GM10847 (cell line): ENCODE data around the gene TMEM232.

Source experiments
- POLR2A ChIP-seq: IDR thresholded peaks from 2 replicates; pipeline ENCODE4 v1.6.1; 2011; ENCODE audit not compliant: insufficient read length; ENCODE audit errors: extremely low read depth

TMEM232 gene

GRCh38 chr5:110726249-110727024 lies at the start of gene TMEM232:
Gene TMEM232 (minus strand): TSS chr5:110726671. CDS start chr5:110667352, 59,319 bp downstream.
- no peak for TF ChIP-seq POLR2A

DNA sequence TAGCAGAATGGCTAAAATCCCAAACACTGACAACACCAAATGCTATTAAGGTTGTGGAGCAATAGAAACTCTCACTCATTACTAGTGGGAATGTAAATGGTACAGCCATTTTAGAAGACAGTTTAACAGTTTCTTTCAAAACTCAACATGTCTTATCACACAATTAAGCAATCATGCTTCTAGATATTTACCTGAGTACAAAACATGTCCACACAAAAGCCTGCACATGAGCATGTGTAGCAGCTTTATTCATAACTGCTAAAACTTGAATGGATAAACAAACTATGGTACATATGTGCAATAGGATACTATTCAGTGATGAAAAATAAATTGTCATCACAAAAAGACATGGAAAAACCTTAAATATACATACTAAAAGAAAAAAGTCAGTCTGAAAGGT lies 43.8 kb upstream of the TMEM232 start:
- no peak for TF ChIP-seq POLR2A

GRCh38 chr5:110769000-110769681 lies 42.7 kb upstream of the TMEM232 start:
- TF ChIP-seq POLR2A = no peak

GRCh38 chr5:110768138-110768860 lies 41.8 kb upstream of the TMEM232 start:
- no peak for TF ChIP-seq POLR2A

DNA sequence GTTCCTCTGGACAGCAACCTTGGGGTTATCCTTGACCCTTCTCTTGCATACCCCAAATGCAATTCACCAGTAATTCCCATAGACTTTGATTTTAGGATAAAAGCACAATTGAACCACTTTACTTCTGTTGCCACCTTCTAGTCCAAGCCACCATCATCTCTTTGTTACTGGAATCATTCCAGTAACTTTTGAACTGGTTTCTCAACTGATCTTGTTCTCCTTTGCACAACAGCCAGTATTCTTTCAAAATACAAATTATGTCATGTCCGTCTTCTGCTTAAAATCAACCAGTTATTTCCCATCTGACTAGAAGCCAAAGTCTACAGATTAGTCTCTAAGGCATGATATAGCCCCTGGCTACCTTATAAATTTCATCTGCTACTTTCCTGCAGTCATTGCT lies 33.7 kb upstream of the TMEM232 start:
- no peak for TF ChIP-seq POLR2A

DNA sequence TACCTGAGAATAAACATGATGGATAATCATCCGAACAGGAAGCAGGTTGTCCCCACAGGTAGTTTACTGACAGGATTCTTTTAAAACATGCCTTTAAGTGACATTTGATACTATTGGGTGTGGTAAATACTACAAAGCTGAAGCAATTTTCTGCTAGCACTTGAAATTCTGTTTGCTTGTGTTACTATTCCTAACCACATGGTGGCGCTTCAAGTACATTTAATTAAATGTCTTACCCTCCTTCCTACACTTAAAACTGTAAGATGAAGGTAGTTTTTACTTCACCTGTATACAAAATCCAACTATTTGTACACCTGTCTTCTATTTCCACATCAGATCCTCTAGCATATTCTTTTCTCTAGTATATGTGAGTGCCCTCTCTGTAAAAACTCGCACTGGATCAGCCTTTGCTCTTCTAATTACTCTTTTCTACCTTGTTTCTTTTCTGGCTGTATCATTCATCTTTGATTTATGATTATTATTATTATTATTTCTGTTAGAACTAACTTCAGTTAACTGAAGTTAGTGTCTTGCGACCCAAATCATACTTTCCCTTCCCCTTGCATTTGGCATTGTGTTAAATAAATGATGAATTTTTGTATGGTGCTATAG lies 30.8 kb upstream of the TMEM232 start:
- TF ChIP-seq POLR2A = no peak

DNA sequence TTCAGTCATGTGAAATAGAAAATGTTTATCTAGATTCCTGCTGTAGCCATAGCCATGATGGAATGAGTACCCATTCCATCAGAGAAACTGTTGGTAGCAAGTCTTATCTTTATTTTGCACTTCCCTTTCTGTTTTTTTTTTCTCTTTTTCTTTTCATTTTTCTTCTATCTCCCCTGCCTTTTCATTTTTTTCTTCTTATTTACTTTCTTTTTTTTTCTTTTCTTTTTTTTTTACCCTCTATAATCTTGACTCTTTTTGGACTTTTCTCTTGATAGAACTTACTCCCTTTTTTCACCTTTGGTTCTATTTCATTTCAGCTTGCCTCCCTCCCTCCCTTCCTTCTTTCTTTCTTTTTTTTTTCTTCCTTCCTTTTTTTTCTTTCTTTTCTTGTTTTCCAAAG lies 27.7 kb upstream of the TMEM232 start:
- TF ChIP-seq POLR2A = no peak

GRCh38 chr5:110753600-110753999 lies 27.1 kb upstream of the TMEM232 start:
- TF ChIP-seq POLR2A = no peak

- no peak for TF ChIP-seq POLR2A
Measured at GRCh38 chr5:110752953-110753352, 26.5 kb upstream of the TMEM232 start.

DNA sequence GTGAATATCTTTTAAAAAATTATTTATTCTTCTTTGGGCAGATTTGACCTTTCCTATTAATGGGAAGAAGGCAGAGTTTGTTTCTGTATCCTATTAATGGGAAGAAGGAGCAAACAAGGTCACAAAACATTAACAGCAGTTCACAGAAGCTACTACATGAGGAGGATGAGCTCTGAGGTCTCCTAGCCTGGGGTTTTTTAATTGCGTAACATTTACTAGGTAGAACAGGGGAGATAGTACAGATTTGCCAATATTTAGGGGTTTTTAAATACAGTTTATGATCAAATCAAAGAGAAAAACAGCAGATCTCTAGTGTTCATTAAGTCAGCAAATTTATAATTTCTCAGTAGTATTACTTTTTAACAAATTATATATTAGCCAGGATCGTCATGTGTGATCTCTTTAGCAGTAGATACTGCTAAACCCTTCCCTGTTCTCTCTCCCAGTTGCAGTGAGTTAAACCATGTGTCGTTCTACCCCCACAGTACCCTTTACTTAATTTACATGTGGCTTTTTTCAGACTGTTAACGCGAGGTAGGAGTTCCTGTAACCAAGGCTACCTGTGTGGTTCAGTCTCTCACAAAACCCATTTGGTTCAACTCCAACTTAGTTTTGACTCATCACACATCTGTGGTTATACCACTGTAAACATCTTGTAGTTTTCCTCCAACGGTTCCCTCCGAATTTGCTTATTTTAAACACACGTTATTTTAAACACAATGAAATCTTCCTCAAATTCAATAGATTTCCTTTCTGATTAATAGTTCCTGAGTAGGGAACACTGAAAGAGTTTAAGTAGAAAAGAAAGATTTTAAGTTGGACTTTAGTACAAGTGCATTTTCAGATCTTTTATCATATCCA lies 25.7 kb upstream of the TMEM232 start:
- TF ChIP-seq POLR2A = no peak

DNA sequence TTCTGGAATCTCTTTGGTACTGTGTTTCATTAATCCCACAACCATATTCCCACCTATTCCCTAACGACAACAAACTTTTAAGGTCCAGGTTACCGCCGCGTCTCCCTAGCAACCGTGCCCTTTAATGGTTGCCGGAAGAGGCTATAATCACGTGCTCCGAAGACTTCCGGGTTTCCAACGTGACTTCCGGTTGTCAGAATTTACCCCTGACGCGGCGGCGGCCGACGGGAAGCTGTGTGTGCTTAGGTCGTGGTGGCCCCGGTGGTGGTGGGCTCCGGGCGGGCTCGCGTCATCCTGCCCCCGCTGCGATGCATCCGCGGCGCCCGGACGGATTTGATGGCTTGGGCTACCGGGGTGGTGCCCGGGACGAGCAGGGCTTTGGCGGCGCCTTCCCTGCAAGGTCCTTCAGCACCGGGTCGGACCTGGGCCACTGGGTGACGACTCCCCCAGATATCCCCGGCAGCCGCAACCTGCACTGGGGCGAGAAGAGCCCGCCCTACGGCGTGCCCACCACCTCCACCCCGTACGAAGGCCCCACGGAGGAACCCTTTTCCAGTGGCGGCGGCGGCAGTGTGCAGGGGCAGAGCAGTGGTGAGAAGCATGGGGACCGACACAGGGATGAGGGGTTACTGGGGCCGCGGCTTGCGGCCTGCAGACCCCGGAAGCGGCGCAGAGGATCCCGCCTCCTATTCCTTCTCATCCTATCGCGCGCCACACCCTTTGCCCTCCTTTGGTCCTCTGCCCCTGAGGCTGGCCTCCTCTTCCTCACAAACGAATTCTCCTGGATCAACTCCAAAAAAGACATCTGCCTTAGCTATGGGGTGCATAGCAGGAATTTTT lies 12.6 kb upstream of the TMEM232 start, which contains the start of gene SLC25A46:
SLC25A46 (plus strand) TSS at position 196 of the 840 bp plus-strand sequence; CDS start at position 309, 113 bp downstream.
- TF ChIP-seq POLR2A = peak; percentile 90

DNA sequence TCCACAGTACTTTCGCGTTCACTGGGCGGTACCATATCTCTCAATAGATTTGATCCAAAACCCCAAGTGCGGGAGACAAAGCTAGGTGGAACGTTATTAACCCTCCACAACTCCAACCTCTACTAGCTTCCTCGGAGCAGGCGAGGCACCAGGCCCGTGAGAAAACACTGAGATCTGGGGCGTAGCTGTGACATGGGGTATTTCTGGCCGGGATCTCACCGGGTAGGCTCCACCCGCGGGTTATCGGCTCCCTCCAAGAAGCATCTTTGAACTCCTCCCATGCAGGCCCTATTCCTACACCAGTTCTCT lies 12.0 kb upstream of the TMEM232 start:
- TF ChIP-seq POLR2A = no peak

DNA sequence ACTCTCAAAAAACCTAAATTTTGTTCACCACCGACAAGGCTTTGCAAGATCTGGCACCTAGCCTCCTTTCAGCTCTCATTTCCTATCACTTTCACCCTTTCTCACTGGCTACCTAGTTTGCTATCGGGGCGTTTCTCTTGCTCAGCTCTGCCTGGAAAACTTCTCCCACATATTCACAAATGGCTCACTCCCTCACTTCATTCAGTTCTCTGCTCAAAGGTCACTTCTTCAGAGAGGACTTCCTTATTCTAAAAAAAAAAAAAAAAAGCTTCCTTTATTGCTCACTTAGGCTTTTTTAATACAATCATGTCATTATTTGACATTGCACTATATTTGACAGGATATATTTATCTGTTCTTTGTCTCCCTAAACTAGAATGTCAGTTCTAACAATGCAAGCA lies 10.3 kb upstream of the TMEM232 start:
- no peak for TF ChIP-seq POLR2A

GRCh38 chr5:110735556-110735955 lies 9.1 kb upstream of the TMEM232 start:
- TF ChIP-seq POLR2A = no peak

DNA sequence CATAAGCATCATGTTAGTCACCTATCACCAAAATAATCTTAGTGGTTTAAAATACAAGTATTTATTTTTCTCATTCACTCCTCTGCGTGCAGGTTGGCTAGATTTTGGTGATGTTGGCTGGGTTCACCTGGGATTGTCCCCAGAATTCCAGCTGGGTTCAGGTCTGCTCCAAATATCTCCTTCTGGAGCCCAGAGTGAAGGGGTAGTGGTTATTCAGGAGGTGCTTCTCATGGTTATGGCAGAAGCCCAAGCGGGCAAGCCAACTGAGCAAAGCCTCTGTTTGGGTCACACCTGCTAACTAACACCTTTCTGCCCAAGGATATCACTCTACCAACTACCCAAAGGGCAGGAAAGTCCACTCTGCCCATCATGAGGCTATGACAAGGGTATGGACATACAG lies 7.6 kb upstream of the TMEM232 start:
- no peak for TF ChIP-seq POLR2A

GRCh38 chr5:110727025-110727314 lies 499 bp upstream of the TMEM232 start:
- no peak for TF ChIP-seq POLR2A
